ENCODE measurements around the gene RAD18. TPM values are rescaled to one million over a fixed set of nuclear protein-coding genes. Genes with fewer than 3 reads are reported as not detected.

The RAD18 gene
- total RNA-seq, 2 donors from 2014 or later, result 18.2 to 20.8 TPM

DNA sequence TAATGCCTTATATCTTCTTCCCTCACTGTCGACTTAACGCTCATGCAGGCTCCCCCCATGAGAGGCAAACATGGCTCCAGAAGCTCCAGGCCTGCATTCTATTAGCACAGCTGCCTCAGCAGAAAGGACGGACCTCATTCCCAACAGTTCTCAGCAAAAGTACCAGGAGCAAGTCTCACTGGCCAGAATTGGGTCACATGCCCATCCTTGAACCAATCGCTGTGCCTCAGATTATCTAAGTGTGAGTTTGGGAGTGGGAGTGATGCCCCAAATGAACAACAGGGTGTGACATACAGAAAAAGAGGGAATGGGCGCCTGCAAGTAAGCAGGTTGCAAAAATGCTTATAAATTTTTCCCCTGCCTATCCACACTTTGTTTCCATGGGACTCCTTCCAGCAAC lies 4.3 kb upstream of the RAD18 start:
- no peak for DNase-seq
- Mint-ChIP-seq H3K9me3 (no peaks in the 10 kb centered on the region), H3K27me3 (ENCODE audit: insufficient read depth) (peaks cover 63% of the 10 kb centered on the region), H3K27ac (no peak overlapping the region), H3K4me3 (no peak overlapping the region), H3K4me1 (peaks cover 28% of the 10 kb centered on the region), H3K36me3 (ENCODE audit: low read depth) (no peaks in the 10 kb centered on the region)
- Histone ChIP-seq H3K27ac (ENCODE audit: low read depth, low read length) (no peak overlapping the region), H3K4me1 (ENCODE audit: control insufficient read depth, insufficient read depth, low read length) (no peaks in the 10 kb centered on the region), H3K9me3 (ENCODE audit: control insufficient read depth, low read length) (no peaks in the 10 kb centered on the region), H3K4me3 (ENCODE audit: low read length) (no peak overlapping the region), H3K27me3 (ENCODE audit: control insufficient read depth, insufficient read depth, low read length, poor library complexity, severe bottlenecking) (peaks cover 61% of the 10 kb centered on the region), H3K9ac (ENCODE audit: extremely low read depth, low read length, poor library complexity, severe bottlenecking) (no peak overlapping the region), H3K36me3 (ENCODE audit: control insufficient read depth, insufficient read depth, low read length) (no peaks in the 10 kb centered on the region)
- WGBS, 2 experiments (ENCODE audit: insufficient coverage in 1 of 2, insufficient read length in 1 of 2), result 90 to 92% methylated on average over 2 to 5 of the region's 5 CpGs
- TF ChIP-seq CTCF (conservative IDR thresholded peaks at IDR 0.05), result no peak

DNA sequence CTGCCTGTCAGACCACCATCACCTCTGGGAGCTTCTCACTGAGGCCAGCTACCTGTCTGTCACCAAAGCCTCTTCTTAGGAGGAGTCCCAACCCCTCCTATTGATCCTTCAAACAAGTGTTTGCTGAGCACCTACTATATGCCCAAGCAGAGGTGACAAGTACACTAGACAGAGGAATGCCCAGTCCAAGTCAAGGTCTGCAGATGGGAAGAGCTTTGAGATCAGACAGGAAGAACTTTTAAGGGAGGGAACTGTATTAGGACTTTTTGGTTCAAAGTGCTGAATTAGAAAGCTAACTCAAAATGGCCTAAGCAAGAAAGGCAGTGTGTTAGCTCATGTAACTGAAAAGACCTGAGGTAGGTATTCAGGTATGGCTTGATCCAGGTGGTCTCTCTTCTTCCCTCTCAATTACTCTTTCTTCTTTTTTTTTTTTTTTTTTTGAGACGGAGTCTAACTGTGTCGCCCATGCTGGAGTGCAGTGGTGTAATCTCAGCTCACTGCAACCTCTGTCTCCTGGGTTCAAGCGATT lies 3.6 kb upstream of the RAD18 start:
- Mint-ChIP-seq H3K9me3 (no peaks in the 10 kb centered on the region), H3K27ac (no peak overlapping the region), H3K27me3 (ENCODE audit: insufficient read depth) (peaks cover 57% of the 10 kb centered on the region), H3K4me1 (peaks cover 35% of the 10 kb centered on the region), H3K4me3 (no peak overlapping the region), H3K36me3 (ENCODE audit: low read depth) (no peaks in the 10 kb centered on the region)
- H3K4me1 ChIP-seq (ENCODE audit: control insufficient read depth, insufficient read depth, low read length), result no peaks in the 10 kb centered on the region
- no peak overlapping the region for H3K9ac ChIP-seq (ENCODE audit: extremely low read depth, low read length, poor library complexity, severe bottlenecking)
- peaks cover 57% of the 10 kb centered on the region for H3K27me3 ChIP-seq (ENCODE audit: control insufficient read depth, insufficient read depth, low read length, poor library complexity, severe bottlenecking)
- H3K4me3 ChIP-seq (ENCODE audit: low read length), result no peak overlapping the region
- no peaks in the 10 kb centered on the region for H3K36me3 ChIP-seq (ENCODE audit: control insufficient read depth, insufficient read depth, low read length)
- no peak overlapping the region for H3K27ac ChIP-seq (ENCODE audit: low read depth, low read length)
- DNase-seq, result no peak
- no peaks in the 10 kb centered on the region for H3K9me3 ChIP-seq (ENCODE audit: control insufficient read depth, low read length)
- WGBS, 2 experiments (ENCODE audit: insufficient coverage in 1 of 2, insufficient read length in 1 of 2), result 74 to 79% methylated on average over 2 to 3 of the region's 3 CpGs
- TF ChIP-seq CTCF (conservative IDR thresholded peaks at IDR 0.05), result no peak

DNA sequence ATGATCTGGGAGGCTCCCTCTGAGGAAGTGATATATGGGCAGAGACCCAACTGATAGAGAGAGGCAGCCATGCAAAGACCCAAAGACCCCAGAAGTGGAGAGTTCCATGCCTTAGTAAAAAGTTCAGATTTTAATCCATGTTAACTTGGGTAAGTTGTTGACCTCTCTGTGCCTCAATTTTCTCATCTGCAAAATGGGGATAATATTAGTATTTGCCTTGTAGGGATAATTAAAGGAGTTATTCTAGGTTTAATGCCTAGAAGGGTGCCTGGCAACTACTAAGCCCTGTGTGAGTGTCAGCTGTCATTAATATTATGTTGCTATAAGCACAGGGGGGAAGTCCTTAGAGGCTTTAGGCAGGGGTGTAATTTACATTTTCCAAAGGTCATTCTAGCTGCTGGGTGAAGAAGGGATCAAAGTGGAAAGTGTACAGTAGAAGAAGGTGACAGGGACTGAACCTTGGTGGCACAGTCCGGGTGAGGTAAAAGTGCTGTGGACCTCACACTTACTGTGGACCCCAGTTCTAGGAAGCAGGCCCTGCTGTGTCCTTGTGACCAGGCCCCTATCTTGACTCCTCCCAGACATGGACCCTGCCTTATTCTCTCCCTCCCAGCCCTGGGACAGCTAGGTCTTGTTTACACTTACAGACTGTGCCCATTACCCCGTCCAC lies 3.0 kb upstream of the RAD18 start:
- H3K9me3 ChIP-seq (ENCODE audit: control insufficient read depth, low read length), result no peaks in the 10 kb centered on the region
- no peak overlapping the region for H3K4me3 Mint-ChIP-seq
- no peaks in the 10 kb centered on the region for H3K9me3 Mint-ChIP-seq
- H3K36me3 ChIP-seq (ENCODE audit: control insufficient read depth, insufficient read depth, low read length), result no peaks in the 10 kb centered on the region
- no peak overlapping the region for H3K9ac ChIP-seq (ENCODE audit: extremely low read depth, low read length, poor library complexity, severe bottlenecking)
- no peaks in the 10 kb centered on the region for H3K4me1 ChIP-seq (ENCODE audit: control insufficient read depth, insufficient read depth, low read length)
- H3K36me3 Mint-ChIP-seq (ENCODE audit: low read depth), result no peaks in the 10 kb centered on the region
- H3K27me3 ChIP-seq (ENCODE audit: control insufficient read depth, insufficient read depth, low read length, poor library complexity, severe bottlenecking), result peaks cover 51% of the 10 kb centered on the region
- DNase-seq, result no peak
- WGBS, 2 experiments (ENCODE audit: insufficient coverage in 1 of 2, insufficient read length in 1 of 2), result 94 to 100% methylated on average over 2 of the region's 2 CpGs
- H3K27ac ChIP-seq (ENCODE audit: low read depth, low read length), result no peak overlapping the region
- no peak overlapping the region for H3K4me3 ChIP-seq (ENCODE audit: low read length)
- H3K4me1 Mint-ChIP-seq, result peaks cover 35% of the 10 kb centered on the region
- TF ChIP-seq CTCF (conservative IDR thresholded peaks at IDR 0.05), result no peak
- no peak overlapping the region for H3K27ac Mint-ChIP-seq
- H3K27me3 Mint-ChIP-seq (ENCODE audit: insufficient read depth), result peaks cover 51% of the 10 kb centered on the region
